Amniotic epithelial cell (primary cell): ENCODE measurements around the gene LGALS7.
"Not testable (repeated sequence)": the region's sequence is repeated elsewhere in the genome, so short reads cannot be mapped to it uniquely, and the experiment has no call there.

Experiments
- DNase-seq: peaks from one replicate; pipeline ENCODE4 v3.0.0-alpha.2; 2010; ENCODE audit warnings: low read depth

LGALS7 gene

GRCh38 chr19:38799104-38799503, 25.8 kb upstream of the LGALS7 start:
- no peak for DNase-seq

- not testable (repeated sequence) for DNase-seq
Measured at GRCh38 chr19:38797781-38798180, 24.5 kb upstream of the LGALS7 start.

- no peak for DNase-seq
Measured at GRCh38 chr19:38796154-38796553, 22.8 kb upstream of the LGALS7 start.

- DNase-seq, result no peak
Measured at GRCh38 chr19:38795549-38795948, 22.2 kb upstream of the LGALS7 start.

GRCh38 chr19:38793671-38794070, 20.4 kb upstream of the LGALS7 start:
- DNase-seq, result no peak

- DNase-seq, result peak; percentile 26
Measured at GRCh38 chr19:38793177-38793576, 19.9 kb upstream of the LGALS7 start.

- no peak for DNase-seq
Measured at GRCh38 chr19:38792250-38793111, 19.2 kb upstream of the LGALS7 start.

GRCh38 chr19:38791451-38792064, 18.2 kb upstream of the LGALS7 start:
- DNase-seq, result not testable (repeated sequence)

GRCh38 chr19:38790507-38791403, 17.4 kb upstream of the LGALS7 start:
- DNase-seq, result not testable (repeated sequence)

- no peak for DNase-seq
Measured at GRCh38 chr19:38788478-38789243, 15.3 kb upstream of the LGALS7 start, which contains the start of gene LGALS7B. Gene LGALS7B, plus strand, starts transcription at chr19:38789200. Its CDS starts 27 bp downstream, at chr19:38789227.

- no peak for DNase-seq
Measured at GRCh38 chr19:38786572-38787265, 13.4 kb upstream of the LGALS7 start.

GRCh38 chr19:38786061-38786460, 12.7 kb upstream of the LGALS7 start:
- not testable (repeated sequence) for DNase-seq

- no peak for DNase-seq
Measured at GRCh38 chr19:38785187-38785699, 11.9 kb upstream of the LGALS7 start.

GRCh38 chr19:38784224-38784623, 10.9 kb upstream of the LGALS7 start:
- peak; percentile 95 for DNase-seq

GRCh38 chr19:38782212-38782611, 8.9 kb upstream of the LGALS7 start:
- DNase-seq, result not testable (repeated sequence)

GRCh38 chr19:38781058-38781457, 7.7 kb upstream of the LGALS7 start:
- no peak for DNase-seq

- no peak for DNase-seq
Measured at GRCh38 chr19:38780443-38780842, 7.1 kb upstream of the LGALS7 start.

- DNase-seq, result no peak
Measured at GRCh38 chr19:38778733-38779132, 5.4 kb upstream of the LGALS7 start.

GRCh38 chr19:38774181-38774950, 1.0 kb upstream of the LGALS7 start:
- DNase-seq, result no peak

GRCh38 chr19:38771569-38771968, 1.7 kb downstream of the LGALS7 start:
- DNase-seq, result not testable (repeated sequence)
